Liver (tissue), 9 donors: Measurements from ENCODE around the gene GSTO2. TPM values are rescaled to one million over a fixed set of nuclear protein-coding genes. Genes with fewer than 3 reads are reported as not detected.

ENCODE experiments used
- DNase-seq: peaks from one replicate; pipeline ENCODE4 v3.0.0-alpha.2; 2017; ENCODE audit warnings: low spot score
- H3K27ac ChIP-seq, 2 donors: one replicate each; pipeline ENCODE4 v1.7.0; 2013; ENCODE audit warnings: inconsistent platforms in 2 of 2, low read length in 2 of 2, control low read depth in 1 of 2, low read depth in 1 of 2, mild to moderate bottlenecking in 1 of 2
- H3K27me3 ChIP-seq, 4 donors: one replicate each; pipeline versions ENCODE4 v1.6.1 to v1.7.0; 2013; ENCODE audit warnings: low read length in 3 of 4, inconsistent platforms in 1 of 4, mild to moderate bottlenecking in 1 of 4, moderate library complexity in 1 of 4; ENCODE audit not compliant: control insufficient read depth in 4 of 4, insufficient read depth in 4 of 4
- H3K36me3 ChIP-seq, 4 donors: one replicate each; pipeline versions ENCODE4 v1.6.1 to v1.7.0; 2013; ENCODE audit warnings: low read length in 3 of 4, mild to moderate bottlenecking in 3 of 4, low read depth in 1 of 4, moderate library complexity in 1 of 4; ENCODE audit not compliant: control insufficient read depth in 4 of 4, insufficient read depth in 3 of 4
- H3K4me1 ChIP-seq, 4 donors: one replicate each; pipeline versions ENCODE4 v1.6.1 to v1.7.0; 2013; ENCODE audit warnings: low read length in 3 of 4, mild to moderate bottlenecking in 3 of 4, moderate library complexity in 1 of 4; ENCODE audit not compliant: control insufficient read depth in 4 of 4, insufficient read depth in 4 of 4
- H3K4me3 ChIP-seq, 3 donors: one replicate each; pipeline versions ENCODE4 v1.6.1 to v1.7.0; 2013; ENCODE audit warnings: low read length in 3 of 3, control low read depth in 1 of 3, low read depth in 1 of 3, mild to moderate bottlenecking in 1 of 3
- H3K9ac ChIP-seq, 2 donors: one replicate each; pipeline ENCODE4 v1.7.0; 2013; ENCODE audit warnings: low read length in 2 of 2, mild to moderate bottlenecking in 2 of 2, moderate library complexity in 2 of 2, control low read depth in 1 of 2, low read depth in 1 of 2
- H3K9me3 ChIP-seq, 4 donors: one replicate each; pipeline versions ENCODE4 v1.6.1 to v1.7.0; 2013; ENCODE audit warnings: low read length in 3 of 4; ENCODE audit not compliant: control insufficient read depth in 4 of 4
- ATF3 ChIP-seq: IDR thresholded peaks from 2 replicates; pipeline ENCODE4 v1.6.1; 2016; ENCODE audit warnings: antibody characterized with exemption
- CTCF ChIP-seq: fragments of 150-350 bp; IDR thresholded peaks from 2 replicates; pipeline ENCODE4 v1.5.1; 2017; ENCODE audit warnings: improper control_type of control experiment, low read depth, low read length; ENCODE audit not compliant: missing input control
- FOXA2 ChIP-seq: IDR thresholded peaks from 2 replicates; pipeline ENCODE4 v1.6.1; 2016; ENCODE audit warnings: antibody characterized with exemption
- HNF4A ChIP-seq, 2 donors: conservative IDR thresholded peaks; 2 replicates each; pipeline ENCODE4 v1.6.1; 2016; ENCODE audit warnings: antibody characterized with exemption in 2 of 2, mild to moderate bottlenecking in 2 of 2
- HNF4G ChIP-seq: IDR thresholded peaks from 2 replicates; pipeline ENCODE4 v1.6.1; 2016; ENCODE audit warnings: antibody characterized with exemption
- RAD21 ChIP-seq, 2 donors: IDR thresholded peaks; 2 replicates each; pipeline ENCODE4 v1.6.1; 2016; ENCODE audit warnings: antibody characterized with exemption in 2 of 2, mild to moderate bottlenecking in 2 of 2
- REST ChIP-seq: IDR thresholded peaks from 2 replicates; pipeline ENCODE4 v1.6.1; 2016; ENCODE audit warnings: antibody characterized with exemption, mild to moderate bottlenecking
- RXRA ChIP-seq, 2 donors: IDR thresholded peaks; 2 replicates each; pipeline ENCODE4 v1.6.1; 2017 to 2018; ENCODE audit warnings: antibody characterized with exemption in 2 of 2, mild to moderate bottlenecking in 1 of 2
- SP1 ChIP-seq: IDR thresholded peaks from 2 replicates; pipeline ENCODE4 v1.6.1; 2018; ENCODE audit warnings: antibody characterized with exemption, mild to moderate bottlenecking
- YY1 ChIP-seq: IDR thresholded peaks from 2 replicates; pipeline ENCODE4 v1.6.1; 2016; ENCODE audit warnings: antibody characterized with exemption, mild to moderate bottlenecking
- WGBS: extraction: QIAGEN DNeasy Blood & Tissue Kit; methylation state at CpG from one replicate; pipeline ENCODE4 v1.1.7; 2013; 5-methylcytosine and 5-hydroxymethylcytosine counted together
- polyA plus RNA-seq, 2 donors: library from polyadenylated mRNA; stranded (reverse) in 1 of 2; unstranded in 1 of 2; fragments of 200-250 nt in 1 of 2; fragments of >200 nt in 1 of 2; fragmentation: Nextera tagmentation in 1 of 2; extraction: Ambion mirVana in 1 of 2; gene quantifications; one replicate each; pipeline versions ENCODE4 v1.2.1 to v1.2.3, GENCODE V29; 2013 to 2015
- total RNA-seq, 2 donors: library from RNA; depleted of rRNA; stranded (reverse); fragments of >200 nt; gene quantifications; one replicate each; pipeline ENCODE4 v1.2.3, GENCODE V29; 2014
- TF ChIP-seq, protein P1 (sequence below): IDR thresholded peaks from 2 replicates; pipeline ENCODE4 v1.6.1; 2016; ENCODE audit warnings: antibody characterized with exemption
- TF ChIP-seq, protein P2 (sequence below): IDR thresholded peaks from 2 replicates; pipeline ENCODE4 v1.6.1; 2016; ENCODE audit warnings: antibody characterized with exemption
- donor health status: healthy.
- donor health status: healthy.
- donor health status: healthy.
- donor health status: healthy.
- donor health status: healthy.

The GSTO2 gene
- total and polyA plus RNA-seq, 4 donors: 1.0 to 4.6 (median 1.7) TPM

DNA sequence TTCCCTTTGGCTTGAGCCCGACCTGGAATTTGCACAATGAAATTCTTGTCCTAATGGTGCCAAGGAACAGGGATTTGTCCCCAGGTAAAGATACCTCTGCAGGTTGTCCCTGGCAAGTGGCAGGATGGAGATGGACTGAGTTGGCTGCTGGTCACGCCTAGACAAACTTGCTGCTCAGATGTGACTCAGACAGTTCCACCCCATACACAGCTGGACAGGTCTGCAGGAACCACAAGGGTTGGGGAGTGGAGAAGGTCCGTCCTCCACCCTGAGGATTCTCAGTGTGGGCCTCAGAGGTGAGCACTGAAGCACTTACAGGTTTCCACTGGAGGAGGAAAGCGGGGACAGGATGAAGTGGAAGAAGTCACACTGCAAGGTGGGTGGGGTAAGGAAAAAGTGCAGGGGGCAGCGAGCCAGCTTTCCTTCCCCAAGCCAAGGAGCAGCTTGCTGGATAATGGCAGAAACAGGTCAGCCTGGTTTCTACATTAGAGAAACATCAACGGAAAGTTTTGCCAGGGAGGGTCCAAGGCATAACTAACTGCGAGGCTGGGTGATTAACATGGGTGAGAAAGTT is 48.8 kb downstream of the GSTO2 start:
- peaks cover 0 to 11% (median 3%) of the 10 kb centered on the region in 4 donors for H3K4me1 ChIP-seq
- no peak overlapping the region for H3K27ac ChIP-seq
- no peak overlapping the region for H3K4me3 ChIP-seq
- no peak overlapping the region for H3K9ac ChIP-seq
- no peaks in the 10 kb centered on the region for H3K27me3 ChIP-seq
- DNase-seq: no peak
- H3K36me3 ChIP-seq: peaks cover 0 to 22% (median 6%) of the 10 kb centered on the region in 4 donors
- TF ChIP-seq HNF4A (conservative IDR thresholded peaks at IDR 0.05) (no peak), YY1 (no peak), HNF4G (no peak), FOXA2 (no peak), ATF3 (no peak), CTCF (no peak)
- TF ChIP-seq, protein P1, sequence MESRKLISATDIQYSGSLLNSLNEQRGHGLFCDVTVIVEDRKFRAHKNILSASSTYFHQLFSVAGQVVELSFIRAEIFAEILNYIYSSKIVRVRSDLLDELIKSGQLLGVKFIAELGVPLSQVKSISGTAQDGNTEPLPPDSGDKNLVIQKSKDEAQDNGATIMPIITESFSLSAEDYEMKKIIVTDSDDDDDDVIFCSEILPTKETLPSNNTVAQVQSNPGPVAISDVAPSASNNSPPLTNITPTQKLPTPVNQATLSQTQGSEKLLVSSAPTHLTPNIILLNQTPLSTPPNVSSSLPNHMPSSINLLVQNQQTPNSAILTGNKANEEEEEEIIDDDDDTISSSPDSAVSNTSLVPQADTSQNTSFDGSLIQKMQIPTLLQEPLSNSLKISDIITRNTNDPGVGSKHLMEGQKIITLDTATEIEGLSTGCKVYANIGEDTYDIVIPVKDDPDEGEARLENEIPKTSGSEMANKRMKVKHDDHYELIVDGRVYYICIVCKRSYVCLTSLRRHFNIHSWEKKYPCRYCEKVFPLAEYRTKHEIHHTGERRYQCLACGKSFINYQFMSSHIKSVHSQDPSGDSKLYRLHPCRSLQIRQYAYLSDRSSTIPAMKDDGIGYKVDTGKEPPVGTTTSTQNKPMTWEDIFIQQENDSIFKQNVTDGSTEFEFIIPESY: no peak
- WGBS: 92% methylated on average over 7 of the region's 7 CpGs
- H3K9me3 ChIP-seq: no peaks in the 10 kb centered on the region

- 94% methylated on average over 5 of the region's 5 CpGs for WGBS
- peaks cover 0 to 17% (median 6%) of the 10 kb centered on the region in 4 donors for H3K36me3 ChIP-seq
- no peak overlapping the region for H3K4me3 ChIP-seq
- peaks cover 0 to 11% (median 3%) of the 10 kb centered on the region in 4 donors for H3K4me1 ChIP-seq
- DNase-seq: no peak
- no peak overlapping the region for H3K27ac ChIP-seq
- no peak overlapping the region for H3K9ac ChIP-seq
- H3K9me3 ChIP-seq: no peaks in the 10 kb centered on the region
- no peaks in the 10 kb centered on the region for H3K27me3 ChIP-seq
- no peak for TF ChIP-seq FOXA2
- TF ChIP-seq, protein P1: no peak
- no peak for TF ChIP-seq HNF4G
Observed at GRCh38 chr10:104318326-104318725, 49.3 kb downstream of the GSTO2 start.

- peaks cover 0 to 13% (median 4%) of the 10 kb centered on the region in 4 donors for H3K36me3 ChIP-seq
- H3K27me3 ChIP-seq: no peaks in the 10 kb centered on the region
- no peak overlapping the region for H3K4me3 ChIP-seq
- H3K9ac ChIP-seq: no peak overlapping the region
- no peaks in the 10 kb centered on the region for H3K9me3 ChIP-seq
- DNase-seq: no peak
- H3K4me1 ChIP-seq: peaks cover 2 to 11% (median 3%) of the 10 kb centered on the region in 4 donors
- WGBS: 75% methylated on average over 19 of the region's 19 CpGs
- no peak overlapping the region for H3K27ac ChIP-seq
- TF ChIP-seq RXRA (IDR thresholded peaks at IDR 0.05): no peak
- TF ChIP-seq SP1: no peak
- no peak for TF ChIP-seq REST
- no peak for TF ChIP-seq FOXA2
- TF ChIP-seq, protein P2, sequence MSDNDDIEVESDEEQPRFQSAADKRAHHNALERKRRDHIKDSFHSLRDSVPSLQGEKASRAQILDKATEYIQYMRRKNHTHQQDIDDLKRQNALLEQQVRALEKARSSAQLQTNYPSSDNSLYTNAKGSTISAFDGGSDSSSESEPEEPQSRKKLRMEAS: no peak
- no peak for TF ChIP-seq RAD21 (IDR thresholded peaks at IDR 0.05)
- TF ChIP-seq, protein P1: no peak
Observed at GRCh38 chr10:104318810-104319741, 50.1 kb downstream of the GSTO2 start.
